ENCODE results near the gene C1orf141. TPM values are rescaled to one million over a fixed set of nuclear protein-coding genes. Genes with fewer than 3 reads are reported as not detected.
"Not testable (repeated sequence)": the region's sequence is repeated elsewhere in the genome, so short reads cannot be mapped to it uniquely, and the experiment has no call there.

Gene C1orf141
- total and polyA plus RNA-seq, 3 experiments from 2014 or later: not detected

- H3K27me3 Mint-ChIP-seq: peaks cover 4 to 16% of the 10 kb centered on the region in 2 donors
- no peaks in the 10 kb centered on the region for H3K4me1 Mint-ChIP-seq
- Histone ChIP-seq H3K9me3 (ENCODE audit: low read length) (no peaks in the 10 kb centered on the region), H3K27me3 (ENCODE audit: insufficient read depth, low read length, poor library complexity, severe bottlenecking) (no peaks in the 10 kb centered on the region), H3K36me3 (ENCODE audit: insufficient read depth, low read length) (no peaks in the 10 kb centered on the region), H3K4me1 (ENCODE audit: insufficient read depth, low read length) (no peaks in the 10 kb centered on the region), H3K27ac (ENCODE audit: low read depth, low read length) (no peak overlapping the region), H3K4me3 (ENCODE audit: low read length) (no peak overlapping the region)
- DNase-seq: no peak
- H3K27ac Mint-ChIP-seq: no peak overlapping the region
- H3K9me3 Mint-ChIP-seq: no peaks in the 10 kb centered on the region
- CTCF ChIA-PET: no interaction called here
- H3K36me3 Mint-ChIP-seq: peaks cover 0 to 11% (median 2%) of the 10 kb centered on the region in 3 donors
- H3K4me3 Mint-ChIP-seq: no peak overlapping the region
- POLR2A ChIA-PET: no interaction called here
Observed at GRCh38 chr1:67084765-67085318, 49.9 kb downstream of the C1orf141 start.

DNA sequence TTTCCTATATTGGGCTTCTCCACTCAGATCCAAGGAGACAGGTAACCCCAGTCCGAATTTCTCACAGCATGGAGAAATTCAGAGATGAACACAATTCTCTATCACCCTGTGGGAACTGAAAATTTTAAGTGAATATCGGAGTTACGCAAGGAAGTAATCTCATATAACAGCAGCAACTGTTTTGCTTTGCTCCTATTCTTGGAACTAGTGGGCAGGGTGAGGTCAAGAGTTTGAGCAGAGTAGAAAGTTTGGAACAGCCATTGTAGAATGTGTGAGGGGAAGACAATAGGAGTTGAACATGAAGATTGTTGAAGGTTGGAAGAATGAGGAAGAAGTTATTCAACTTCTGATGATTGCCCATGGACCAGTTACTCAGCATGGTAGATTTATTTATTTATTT, 56.5 kb downstream of the C1orf141 start:
- H3K27ac ChIP-seq (ENCODE audit: low read depth, low read length): no peak overlapping the region
- ChIA-PET CTCF (no interaction called here), POLR2A (no interaction called here)
- no peaks in the 10 kb centered on the region for H3K4me1 Mint-ChIP-seq
- H3K4me3 Mint-ChIP-seq: no peak overlapping the region
- H3K36me3 Mint-ChIP-seq: peaks cover 0 to under 1% (median 0%) of the 10 kb centered on the region in 3 donors
- H3K4me1 ChIP-seq (ENCODE audit: insufficient read depth, low read length): no peaks in the 10 kb centered on the region
- H3K36me3 ChIP-seq (ENCODE audit: insufficient read depth, low read length): no peaks in the 10 kb centered on the region
- no peaks in the 10 kb centered on the region for H3K27me3 ChIP-seq (ENCODE audit: insufficient read depth, low read length, poor library complexity, severe bottlenecking)
- H3K9me3 ChIP-seq (ENCODE audit: low read length): no peaks in the 10 kb centered on the region
- H3K27me3 Mint-ChIP-seq: peaks cover 0 to 8% of the 10 kb centered on the region in 2 donors
- no peak for DNase-seq
- H3K27ac Mint-ChIP-seq: peak overlapping the region in 1 of 8 donors; percentile 5
- peaks cover 0 to 4% (median under 1%) of the 10 kb centered on the region in 5 donors for H3K9me3 Mint-ChIP-seq
- H3K4me3 ChIP-seq (ENCODE audit: low read length): no peak overlapping the region

GRCh38 chr1:67077593-67077992, 57.2 kb downstream of the C1orf141 start:
- H3K9me3 ChIP-seq (ENCODE audit: low read length): no peaks in the 10 kb centered on the region
- H3K4me1 ChIP-seq (ENCODE audit: insufficient read depth, low read length): no peaks in the 10 kb centered on the region
- H3K36me3 Mint-ChIP-seq: peaks cover under 1 to 7% (median 2%) of the 10 kb centered on the region in 3 donors
- no peak overlapping the region for H3K27ac Mint-ChIP-seq
- CTCF ChIA-PET: no interaction called here
- H3K27ac ChIP-seq (ENCODE audit: low read depth, low read length): no peak overlapping the region
- no peak for DNase-seq
- no peaks in the 10 kb centered on the region for H3K36me3 ChIP-seq (ENCODE audit: insufficient read depth, low read length)
- H3K4me3 Mint-ChIP-seq: no peak overlapping the region
- H3K27me3 ChIP-seq (ENCODE audit: insufficient read depth, low read length, poor library complexity, severe bottlenecking): no peaks in the 10 kb centered on the region
- peaks cover 5 to 11% (median 8%) of the 10 kb centered on the region in 5 donors for H3K9me3 Mint-ChIP-seq
- POLR2A ChIA-PET: no interaction called here
- H3K4me1 Mint-ChIP-seq: no peaks in the 10 kb centered on the region
- peaks cover 4 to 15% of the 10 kb centered on the region in 2 donors for H3K27me3 Mint-ChIP-seq
- H3K4me3 ChIP-seq (ENCODE audit: low read length): no peak overlapping the region

GRCh38 chr1:67072749-67073148, 62.0 kb downstream of the C1orf141 start:
- H3K4me1 ChIP-seq (ENCODE audit: insufficient read depth, low read length): no peaks in the 10 kb centered on the region
- H3K4me3 ChIP-seq (ENCODE audit: low read length): no peak overlapping the region
- no peak for DNase-seq
- H3K36me3 ChIP-seq (ENCODE audit: insufficient read depth, low read length): no peaks in the 10 kb centered on the region
- ChIA-PET CTCF (no interaction called here), POLR2A (no interaction called here)
- Mint-ChIP-seq H3K4me3 (no peak overlapping the region), H3K27me3 (peaks cover 8 to 46% of the 10 kb centered on the region in 2 donors), H3K9me3 (peaks cover 9 to 25% (median 21%) of the 10 kb centered on the region in 5 donors), H3K27ac (no peak overlapping the region), H3K36me3 (peaks cover 2 to 27% (median 7%) of the 10 kb centered on the region in 3 donors), H3K4me1 (no peaks in the 10 kb centered on the region)
- H3K9me3 ChIP-seq (ENCODE audit: low read length): no peaks in the 10 kb centered on the region
- H3K27me3 ChIP-seq (ENCODE audit: insufficient read depth, low read length, poor library complexity, severe bottlenecking): no peaks in the 10 kb centered on the region
- H3K27ac ChIP-seq (ENCODE audit: low read depth, low read length): no peak overlapping the region

DNA sequence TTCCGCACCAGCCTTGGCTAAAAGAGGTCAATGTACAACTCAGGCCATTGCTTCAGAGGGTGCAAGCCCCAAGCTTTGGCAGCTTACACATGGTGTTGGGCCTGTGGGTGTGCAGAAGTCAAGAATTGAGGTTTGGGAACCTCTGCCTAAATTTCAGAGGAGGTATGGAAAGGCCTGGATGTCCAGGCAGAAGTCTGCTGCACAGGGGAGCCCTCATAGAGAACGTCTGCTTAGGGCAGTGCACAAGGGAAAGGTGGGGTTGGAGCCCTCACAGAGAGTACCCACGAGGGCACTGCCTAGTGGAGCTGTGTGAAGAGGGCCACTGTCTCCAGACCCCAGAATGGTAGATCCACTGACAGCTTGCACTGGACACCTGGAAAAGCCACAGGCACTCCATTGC, 67.1 kb downstream of the C1orf141 start:
- DNase-seq; H3K4me1 Mint-ChIP-seq; H3K4me1 ChIP-seq (ENCODE audit: insufficient read depth, low read length); H3K9me3 ChIP-seq (ENCODE audit: low read length); H3K4me3 ChIP-seq (ENCODE audit: low read length); H3K27ac Mint-ChIP-seq; H3K36me3 ChIP-seq (ENCODE audit: insufficient read depth, low read length); H3K27ac ChIP-seq (ENCODE audit: low read depth, low read length); H3K4me3 Mint-ChIP-seq; CTCF ChIA-PET; H3K27me3 ChIP-seq (ENCODE audit: insufficient read depth, low read length, poor library complexity, severe bottlenecking): not testable (repeated sequence)
- H3K9me3 Mint-ChIP-seq: peaks cover 11 to 27% (median 24%) of the 10 kb centered on the region in 5 donors
- peaks cover 13 to 60% of the 10 kb centered on the region in 2 donors for H3K27me3 Mint-ChIP-seq
- POLR2A ChIA-PET: interaction anchor here (0.7 kb wide), 1 partner anchor 1828 kb away, joined by 3 read pairs; no protein-coding TSS in a partner anchor
- H3K36me3 Mint-ChIP-seq: peaks cover 2 to 32% (median 7%) of the 10 kb centered on the region in 3 donors

- no peak overlapping the region for H3K4me3 Mint-ChIP-seq
- H3K36me3 Mint-ChIP-seq: peaks cover 0 to 8% (median 1%) of the 10 kb centered on the region in 3 donors
- Histone ChIP-seq H3K4me3 (ENCODE audit: low read length) (no peak overlapping the region), H3K27ac (ENCODE audit: low read depth, low read length) (no peak overlapping the region), H3K9me3 (ENCODE audit: low read length) (no peaks in the 10 kb centered on the region), H3K4me1 (ENCODE audit: insufficient read depth, low read length) (no peaks in the 10 kb centered on the region), H3K36me3 (ENCODE audit: insufficient read depth, low read length) (no peaks in the 10 kb centered on the region), H3K27me3 (ENCODE audit: insufficient read depth, low read length, poor library complexity, severe bottlenecking) (no peaks in the 10 kb centered on the region)
- H3K4me1 Mint-ChIP-seq: no peaks in the 10 kb centered on the region
- peaks cover 4 to 8% (median 6%) of the 10 kb centered on the region in 5 donors for H3K9me3 Mint-ChIP-seq
- DNase-seq: no peak
- H3K27ac Mint-ChIP-seq: no peak overlapping the region
- ChIA-PET CTCF (no interaction called here), POLR2A (no interaction called here)
- H3K27me3 Mint-ChIP-seq: peaks cover 6 to 24% of the 10 kb centered on the region in 2 donors
Observed at GRCh38 chr1:67062412-67062811, 72.4 kb downstream of the C1orf141 start.

GRCh38 chr1:67061266-67061665, 73.5 kb downstream of the C1orf141 start:
- no peak overlapping the region for H3K4me3 Mint-ChIP-seq
- no peak overlapping the region for H3K27ac ChIP-seq (ENCODE audit: low read depth, low read length)
- no peak for DNase-seq
- peaks cover 6 to 19% of the 10 kb centered on the region in 2 donors for H3K27me3 Mint-ChIP-seq
- H3K9me3 Mint-ChIP-seq: no peaks in the 10 kb centered on the region
- H3K27me3 ChIP-seq (ENCODE audit: insufficient read depth, low read length, poor library complexity, severe bottlenecking): no peaks in the 10 kb centered on the region
- no peaks in the 10 kb centered on the region for H3K9me3 ChIP-seq (ENCODE audit: low read length)
- no peak overlapping the region for H3K27ac Mint-ChIP-seq
- H3K36me3 Mint-ChIP-seq: no peaks in the 10 kb centered on the region
- ChIA-PET CTCF (no interaction called here), POLR2A (no interaction called here)
- no peaks in the 10 kb centered on the region for H3K4me1 Mint-ChIP-seq
- no peaks in the 10 kb centered on the region for H3K36me3 ChIP-seq (ENCODE audit: insufficient read depth, low read length)
- H3K4me1 ChIP-seq (ENCODE audit: insufficient read depth, low read length): no peaks in the 10 kb centered on the region
- no peak overlapping the region for H3K4me3 ChIP-seq (ENCODE audit: low read length)

DNA sequence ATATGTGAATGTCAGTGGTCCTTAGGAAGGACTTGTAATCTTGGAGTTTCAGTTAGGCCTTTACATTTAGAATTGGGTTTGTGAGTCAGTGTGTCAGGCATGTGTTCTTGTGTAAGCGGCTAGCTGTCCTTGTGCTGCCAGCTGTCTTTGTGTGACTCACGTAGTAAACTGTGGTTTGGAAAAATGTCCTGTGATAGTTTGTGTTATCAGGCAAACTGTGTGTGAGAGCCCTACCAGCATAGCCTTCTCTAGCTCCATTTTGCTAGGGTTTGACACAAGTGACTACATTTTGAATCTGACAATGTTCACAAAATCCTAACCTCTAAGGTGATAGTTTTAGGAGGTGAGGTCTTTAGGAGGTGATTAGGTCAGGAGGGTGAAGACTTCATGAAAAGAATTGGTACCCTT, 74.0 kb downstream of the C1orf141 start:
- ChIA-PET POLR2A (no interaction called here), CTCF (no interaction called here)
- Histone ChIP-seq H3K36me3 (ENCODE audit: insufficient read depth, low read length) (no peaks in the 10 kb centered on the region), H3K9me3 (ENCODE audit: low read length) (no peaks in the 10 kb centered on the region), H3K27ac (ENCODE audit: low read depth, low read length) (no peak overlapping the region), H3K27me3 (ENCODE audit: insufficient read depth, low read length, poor library complexity, severe bottlenecking) (no peaks in the 10 kb centered on the region), H3K4me3 (ENCODE audit: low read length) (no peak overlapping the region), H3K4me1 (ENCODE audit: insufficient read depth, low read length) (no peaks in the 10 kb centered on the region)
- Mint-ChIP-seq H3K4me3 (no peak overlapping the region), H3K9me3 (no peaks in the 10 kb centered on the region), H3K36me3 (no peaks in the 10 kb centered on the region), H3K4me1 (peaks cover 0 to 2% (median 0%) of the 10 kb centered on the region in 3 donors), H3K27me3 (peaks cover 6 to 19% of the 10 kb centered on the region in 2 donors), H3K27ac (no peak overlapping the region)
- DNase-seq: no peak

Measured in CD8-positive, alpha-beta memory T cell (primary cell).